Measurements from ENCODE around the gene RAB41.
A peak's percentile ranks its signal among the peaks of the same experiment; 100 is the strongest.
"Not testable (repeated sequence)": the region's sequence is repeated elsewhere in the genome, so short reads cannot be mapped to it uniquely, and the experiment has no call there.

The RAB41 gene

GRCh38 chrX:70281951-70282350, at the start of gene RAB41:
TSS of gene RAB41 (plus strand) at chrX:70282172. CDS start at chrX:70282218, 46 bp downstream.
- DNase-seq (ENCODE audit: low read depth in 2 of 2), result no peak

GRCh38 chrX:70234355-70234754, 47.6 kb upstream of the RAB41 start, which contains the start of gene AWAT1:
TSS of gene AWAT1 (plus strand) at chrX:70234655. CDS start at chrX:70234696, 41 bp downstream.
- no peak for DNase-seq (ENCODE audit: low read depth in 2 of 2)

DNA sequence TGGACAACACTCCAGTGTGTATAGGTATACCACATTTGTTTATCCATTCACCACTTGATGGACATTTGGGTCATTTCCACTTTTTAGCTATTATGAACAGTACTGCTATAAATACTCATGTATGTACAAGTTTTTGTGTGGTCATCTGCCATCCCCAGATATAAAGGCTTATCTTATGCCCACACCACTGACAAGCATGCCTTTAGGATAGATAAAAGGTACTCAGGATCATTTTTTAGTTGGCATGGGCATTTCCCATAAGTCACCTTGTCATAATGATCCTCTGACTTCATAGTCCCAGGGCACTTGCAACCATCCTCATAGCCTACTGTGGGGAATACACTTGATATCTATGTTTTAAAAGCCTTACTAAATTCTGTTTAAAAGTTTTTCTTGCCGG, 41.2 kb upstream of the RAB41 start:
- DNase-seq (ENCODE audit: low read depth in 2 of 2), result no peak

GRCh38 chrX:70241501-70241900, 40.5 kb upstream of the RAB41 start:
- no peak for DNase-seq (ENCODE audit: low read depth in 2 of 2)

DNA sequence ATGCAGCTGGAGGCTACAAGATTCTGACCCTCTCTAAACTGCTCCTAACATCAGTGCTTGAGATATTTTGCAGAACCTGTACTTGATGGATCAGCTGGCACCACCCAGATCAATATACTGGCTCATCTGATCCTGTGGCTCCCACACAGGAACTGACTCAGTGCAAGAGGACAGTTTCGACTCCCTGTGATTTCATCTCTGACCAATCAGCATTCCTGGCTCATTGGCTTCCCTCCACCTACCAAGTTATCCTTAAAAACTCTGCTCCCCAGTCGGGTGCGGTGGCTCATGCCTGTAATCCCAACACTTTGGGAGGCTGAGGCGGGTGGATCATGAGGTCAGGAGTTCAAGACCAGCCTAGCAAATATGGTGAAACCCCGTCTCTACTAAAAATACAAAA, 38.4 kb upstream of the RAB41 start:
- not testable (repeated sequence) for DNase-seq (ENCODE audit: low read depth in 2 of 2)

DNA sequence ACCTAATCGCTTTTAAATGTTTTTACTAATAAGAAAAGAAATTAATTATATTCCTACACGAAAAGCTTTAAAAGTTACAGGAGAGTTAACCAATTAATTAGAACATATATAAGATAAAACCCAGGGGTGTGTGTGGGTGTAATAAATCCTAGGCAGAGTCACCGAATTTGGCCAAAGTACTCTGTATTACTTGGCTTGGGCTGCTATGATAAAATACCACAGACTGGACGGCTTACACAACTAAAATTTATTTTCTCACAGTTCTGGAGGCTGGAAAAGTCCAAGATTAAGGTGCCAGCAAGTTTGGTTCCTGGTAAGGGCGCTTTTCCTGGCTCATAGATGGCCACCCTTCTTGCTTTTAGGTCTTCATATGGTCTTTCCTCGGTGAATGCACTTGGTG, 37.1 kb upstream of the RAB41 start:
- no peak for DNase-seq (ENCODE audit: low read depth in 2 of 2)

GRCh38 chrX:70247252-70247651, 34.7 kb upstream of the RAB41 start:
- DNase-seq (ENCODE audit: low read depth in 2 of 2), result no peak

DNA sequence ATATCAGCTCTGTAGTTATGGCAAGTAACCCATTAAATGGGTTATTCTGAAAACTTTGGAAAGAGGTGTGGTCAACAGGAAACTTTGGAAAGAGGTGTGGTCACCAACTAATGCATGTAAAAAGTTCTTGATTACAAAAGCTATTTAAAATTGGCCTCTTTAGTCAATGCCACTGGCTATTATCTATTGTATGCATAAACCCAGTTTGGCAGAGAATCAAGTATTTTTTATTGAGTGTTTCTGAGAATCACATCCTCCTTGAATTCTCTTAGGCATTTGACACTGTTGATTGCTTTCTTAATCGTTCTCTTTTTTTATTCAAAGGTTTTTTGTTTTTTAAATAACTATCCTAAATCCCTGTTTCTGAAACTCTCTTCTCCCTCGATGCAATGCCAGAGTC, 29.5 kb upstream of the RAB41 start:
- DNase-seq (ENCODE audit: low read depth in 2 of 2), result no peak

- DNase-seq (ENCODE audit: low read depth in 2 of 2), result no peak
These were observed 28.5 kb upstream of the RAB41 start for GRCh38 chrX:70253377-70254062.

GRCh38 chrX:70254063-70254400, 27.9 kb upstream of the RAB41 start:
- no peak for DNase-seq (ENCODE audit: low read depth in 2 of 2)

- DNase-seq (ENCODE audit: low read depth in 2 of 2), result no peak
These were observed 27.1 kb upstream of the RAB41 start for GRCh38 chrX:70254909-70255308.

DNA sequence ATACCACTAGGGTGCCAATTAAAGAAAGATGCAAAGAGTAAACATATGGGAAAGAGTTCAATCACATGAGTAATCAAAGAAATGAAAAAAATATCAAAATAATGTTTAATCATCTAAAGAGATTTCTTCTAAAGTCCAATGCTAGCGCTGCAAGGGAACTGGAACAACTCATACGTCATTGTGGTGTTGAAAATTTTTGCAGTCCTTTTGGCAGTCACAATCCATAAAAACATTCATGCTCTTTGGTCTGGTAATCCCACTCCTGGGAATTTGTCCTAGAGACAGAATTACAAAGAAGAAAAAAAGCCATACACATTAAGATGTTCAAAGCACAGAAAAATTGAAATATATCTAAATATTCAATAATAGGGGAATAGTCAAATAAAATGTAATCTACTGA, 26.5 kb upstream of the RAB41 start:
- DNase-seq (ENCODE audit: low read depth in 2 of 2), result no peak

DNA sequence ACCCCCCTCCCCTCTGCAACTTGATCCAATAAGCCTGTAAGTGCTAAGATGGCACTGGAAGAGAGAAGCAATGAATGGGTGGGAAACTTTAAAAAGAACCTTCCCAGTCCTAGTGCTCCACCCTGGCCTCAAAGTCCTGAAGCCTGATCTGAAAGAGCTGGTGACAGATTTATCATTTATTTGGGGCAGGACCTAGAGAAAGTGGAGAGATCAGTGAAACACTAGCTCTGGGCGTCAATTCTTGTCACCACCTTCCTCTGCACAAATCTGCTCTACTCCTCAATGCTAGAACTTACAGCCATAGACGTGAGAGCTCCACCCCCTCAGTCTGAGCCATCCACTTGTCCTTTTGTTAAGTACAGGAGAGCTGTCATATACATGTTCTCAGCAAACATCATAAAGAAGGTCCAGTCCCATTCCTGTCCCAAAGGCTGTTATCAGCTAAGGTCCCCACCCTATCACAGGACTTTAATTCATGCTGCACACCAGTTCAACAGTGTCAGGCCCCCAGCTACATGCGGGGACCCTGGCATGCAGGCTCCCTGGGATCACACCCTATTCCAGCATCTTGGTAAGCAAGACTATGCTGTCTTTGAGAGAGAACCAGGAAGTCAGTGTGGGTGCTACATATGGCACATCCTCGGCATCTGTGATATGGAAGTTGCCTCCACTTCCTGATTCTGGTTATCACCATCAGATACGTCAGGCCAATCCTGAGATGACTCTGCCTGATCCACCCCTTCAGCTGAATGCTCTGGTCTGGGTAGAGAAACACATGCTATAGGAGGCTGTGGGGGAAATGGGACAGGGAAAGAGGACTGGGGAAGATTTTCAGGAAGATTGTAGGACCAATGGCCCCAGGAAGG, 24.3 kb upstream of the RAB41 start:
- DNase-seq (ENCODE audit: low read depth in 2 of 2), result no peak

DNA sequence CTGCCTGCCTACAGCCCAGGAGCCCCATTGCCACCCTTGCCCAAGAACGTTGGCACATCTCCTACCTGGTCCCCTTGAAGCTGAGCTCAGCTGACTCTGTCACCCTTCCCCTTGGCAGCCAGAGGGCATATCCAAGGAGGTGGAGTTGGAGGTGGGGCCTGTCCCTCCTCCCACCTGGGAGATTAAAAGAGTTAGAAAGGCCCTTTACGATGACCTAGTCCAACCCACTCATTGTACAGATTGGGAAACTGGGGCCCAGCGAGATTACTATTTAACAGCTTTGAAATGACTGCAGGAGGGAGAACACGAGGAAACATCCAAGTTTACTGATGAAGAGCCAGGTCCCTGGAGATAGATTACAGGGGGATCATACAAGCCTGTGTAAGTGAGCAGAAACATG, 21.9 kb upstream of the RAB41 start, which contains the start of gene P2RY4:
TSS of gene P2RY4 (minus strand) at position 101 of the 400 bp plus-strand sequence. CDS start 580 bp downstream, outside the sequence.
- DNase-seq (ENCODE audit: low read depth in 2 of 2), result no peak

- DNase-seq (ENCODE audit: low read depth in 2 of 2), result peak; percentile 7 to 26
These were observed 18.9 kb upstream of the RAB41 start for GRCh38 chrX:70262952-70263567.

GRCh38 chrX:70264784-70265183, 17.2 kb upstream of the RAB41 start:
- no peak for DNase-seq (ENCODE audit: low read depth in 2 of 2)

- no peak for DNase-seq (ENCODE audit: low read depth in 2 of 2)
These were observed 13.9 kb upstream of the RAB41 start, which contains the start of gene ARR3 for GRCh38 chrX:70268034-70268433. TSS of gene ARR3 (plus strand) at chrX:70268334. CDS start at chrX:70269386, 1,052 bp downstream.

DNA sequence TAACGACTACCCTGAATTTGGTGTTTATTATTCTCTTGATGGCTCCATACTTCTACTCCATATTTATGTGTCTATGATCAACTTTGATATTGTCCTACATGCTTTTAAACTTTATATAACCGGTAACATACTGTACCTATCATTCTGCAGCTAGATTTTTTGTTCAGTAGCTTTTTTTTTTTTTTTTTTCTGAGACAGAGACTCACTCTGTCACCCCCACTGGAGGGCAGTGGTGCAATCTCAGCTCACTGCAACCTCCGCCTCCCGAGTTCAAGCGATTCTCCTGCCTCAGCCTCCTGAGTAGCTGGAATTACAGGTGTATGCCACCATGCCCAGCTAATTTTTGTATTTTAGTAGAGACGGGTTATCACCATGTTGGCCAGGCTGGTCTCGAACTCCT, 7.9 kb upstream of the RAB41 start:
- not testable (repeated sequence) for DNase-seq (ENCODE audit: low read depth in 2 of 2)

- no peak for DNase-seq (ENCODE audit: low read depth in 2 of 2)
These were observed 2.9 kb upstream of the RAB41 start for GRCh38 chrX:70279081-70279480.

DNA sequence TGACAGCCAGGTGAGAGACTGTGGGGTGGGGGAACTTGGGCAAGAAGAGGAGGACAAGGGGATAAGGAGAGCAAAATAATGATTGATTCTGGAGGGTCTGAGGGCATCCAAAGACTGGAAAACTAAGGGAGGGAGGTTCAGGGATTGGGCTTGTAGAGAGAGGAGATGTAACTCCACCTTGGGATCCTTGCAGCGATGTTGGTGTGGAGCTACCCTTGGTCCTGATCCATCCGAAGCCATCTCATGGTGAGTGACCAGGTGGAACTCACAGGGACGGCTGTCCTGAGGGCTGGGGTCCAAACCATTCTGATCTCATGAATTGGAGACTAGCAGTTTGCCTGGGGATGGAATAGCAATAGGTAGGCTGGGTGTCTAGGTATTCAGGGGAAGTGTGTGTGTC, 1.4 kb upstream of the RAB41 start:
- DNase-seq (ENCODE audit: low read depth in 2 of 2), result no peak

- DNase-seq (ENCODE audit: low read depth in 2 of 2), result no peak
These were observed 7.3 kb downstream of the RAB41 start for GRCh38 chrX:70289168-70289792.
